Measurements from ENCODE around the gene AGBL1.
A peak's percentile ranks its signal among the peaks of the same experiment; 100 is the strongest.

The AGBL1 gene

DNA sequence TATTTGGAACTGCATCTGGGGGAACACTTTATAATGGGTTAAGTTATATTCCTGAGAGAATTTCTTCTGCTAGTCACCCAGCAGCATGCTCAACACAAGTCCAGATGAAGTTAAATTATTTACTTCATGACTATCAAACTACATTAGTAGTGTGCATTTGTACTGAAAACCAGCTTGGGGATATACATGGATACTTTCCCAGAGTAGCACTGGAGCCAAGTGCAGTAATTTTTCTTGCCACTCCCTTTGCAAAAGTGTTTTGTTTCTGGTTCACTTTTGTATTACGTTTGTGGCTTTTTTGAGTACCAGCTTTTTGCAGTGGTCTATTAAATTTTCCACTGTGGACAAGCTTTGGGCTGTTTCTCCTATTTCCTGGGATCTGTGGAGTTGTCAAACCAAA is 243.0 kb downstream of the AGBL1 start:
- DNase-seq (ENCODE audit: low read depth) = no peak

DNA sequence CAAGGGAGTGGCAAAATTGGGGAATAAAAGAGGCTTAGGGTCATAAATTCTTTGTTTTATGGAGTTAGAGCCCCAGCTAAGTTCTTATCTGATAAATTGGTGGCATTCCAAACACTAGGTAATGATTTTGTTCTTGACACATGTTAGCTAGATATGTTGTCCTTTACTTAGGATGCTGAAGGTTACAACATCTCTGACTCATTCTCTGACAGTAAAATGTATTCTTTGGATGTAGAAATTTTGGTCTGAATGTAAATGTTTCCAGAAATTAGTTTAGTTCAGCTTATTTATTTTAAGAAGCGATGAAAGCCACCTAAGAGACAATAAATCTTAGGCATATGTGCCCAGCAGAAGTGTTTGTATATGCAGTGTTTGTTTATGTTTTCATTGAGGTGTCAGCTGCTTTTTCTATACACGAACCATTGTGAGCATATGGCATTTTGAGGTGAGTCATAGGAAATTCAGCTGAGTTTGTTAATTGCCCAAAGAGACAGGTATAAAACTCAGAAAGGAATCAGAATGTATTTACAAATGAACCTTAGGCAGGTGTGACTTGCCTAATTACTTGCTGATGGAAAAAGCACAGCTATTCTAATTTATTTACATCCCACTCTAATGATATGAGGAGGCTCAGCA is 247.7 kb downstream of the AGBL1 start:
- no peak for DNase-seq (ENCODE audit: low read depth)

DNA sequence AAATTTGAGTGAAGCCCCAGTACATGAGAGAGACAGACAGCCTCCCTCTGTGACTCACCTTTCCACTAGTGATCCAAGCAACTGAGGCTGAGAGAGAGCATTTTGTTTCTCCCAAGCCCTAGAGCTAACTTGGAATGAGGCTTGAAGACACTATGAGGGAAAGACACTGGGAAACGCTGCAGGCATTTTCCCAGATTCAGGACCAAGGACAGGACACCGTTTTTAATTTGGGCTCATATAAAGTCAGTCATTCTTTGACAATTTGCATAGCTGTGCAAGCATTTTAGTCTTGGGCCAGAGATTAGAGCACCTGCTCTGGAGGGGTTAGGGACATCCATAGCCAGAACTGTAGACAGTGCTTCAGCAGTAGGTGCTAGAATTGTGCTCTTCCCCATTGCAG is 249.0 kb downstream of the AGBL1 start:
- DNase-seq (ENCODE audit: low read depth) = no peak

GRCh38 chr15:86329311-86330013 is 249.8 kb downstream of the AGBL1 start:
- no peak for DNase-seq (ENCODE audit: low read depth)

- DNase-seq (ENCODE audit: low read depth) = no peak
These were observed 254.1 kb downstream of the AGBL1 start for GRCh38 chr15:86333819-86334218.

DNA sequence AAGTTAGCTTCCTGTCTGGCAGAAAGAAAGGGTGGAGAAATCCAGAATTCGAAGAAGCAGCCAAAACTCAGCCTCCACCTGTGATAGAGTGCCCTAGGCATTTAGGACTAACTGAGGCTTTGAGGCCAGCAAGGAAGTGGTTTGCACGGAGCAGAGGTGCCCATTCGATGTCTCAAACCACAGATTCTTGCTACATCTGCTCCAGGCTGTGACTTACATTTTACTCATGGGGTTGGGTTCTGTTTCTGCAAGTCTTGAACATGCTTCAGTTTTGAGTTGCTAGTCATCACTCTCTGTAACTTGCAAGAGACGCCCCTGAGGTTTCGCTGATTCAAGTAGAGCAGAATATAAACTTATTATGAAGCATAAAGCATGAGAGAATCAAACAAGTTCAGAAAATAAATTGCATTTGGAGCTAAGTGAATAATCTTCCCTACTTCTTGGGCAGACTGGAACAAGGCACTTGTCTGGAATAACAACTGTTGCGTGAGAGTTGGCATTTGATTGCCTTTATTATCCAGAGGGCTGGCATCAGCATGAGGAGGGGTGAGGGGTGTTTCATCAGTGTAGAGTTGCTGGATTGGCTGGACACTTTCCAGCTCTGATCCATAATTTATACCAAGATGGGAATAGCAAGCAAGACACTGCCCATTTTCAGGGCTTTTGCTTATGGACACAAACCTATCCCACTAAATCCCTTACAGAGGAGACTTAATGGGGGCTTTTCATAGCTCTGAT is 256.5 kb downstream of the AGBL1 start:
- no peak for DNase-seq (ENCODE audit: low read depth)

GRCh38 chr15:86337071-86337470 is 257.4 kb downstream of the AGBL1 start:
- no peak for DNase-seq (ENCODE audit: low read depth)

GRCh38 chr15:86347245-86347644 is 267.6 kb downstream of the AGBL1 start:
- DNase-seq (ENCODE audit: low read depth) = no peak

DNA sequence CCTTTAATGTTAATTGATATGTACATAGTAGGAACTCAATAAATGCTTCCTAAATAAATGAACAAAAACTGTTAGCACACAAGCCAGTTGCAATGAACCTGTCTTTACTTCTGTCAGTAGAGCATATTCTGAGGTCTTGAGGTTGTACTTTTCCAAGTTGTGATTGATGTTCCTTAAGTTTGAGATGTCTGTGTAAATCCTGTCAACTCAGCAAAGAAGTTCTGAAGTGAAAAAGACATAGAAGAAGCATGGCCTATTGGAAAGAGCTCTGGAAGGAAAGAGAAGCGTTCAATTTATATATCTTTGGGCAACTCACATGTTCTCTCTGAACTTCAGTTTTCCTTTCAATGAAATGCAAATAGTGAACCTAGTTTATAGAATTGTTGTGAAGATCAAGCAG is 269.9 kb downstream of the AGBL1 start:
- DNase-seq (ENCODE audit: low read depth) = no peak

DNA sequence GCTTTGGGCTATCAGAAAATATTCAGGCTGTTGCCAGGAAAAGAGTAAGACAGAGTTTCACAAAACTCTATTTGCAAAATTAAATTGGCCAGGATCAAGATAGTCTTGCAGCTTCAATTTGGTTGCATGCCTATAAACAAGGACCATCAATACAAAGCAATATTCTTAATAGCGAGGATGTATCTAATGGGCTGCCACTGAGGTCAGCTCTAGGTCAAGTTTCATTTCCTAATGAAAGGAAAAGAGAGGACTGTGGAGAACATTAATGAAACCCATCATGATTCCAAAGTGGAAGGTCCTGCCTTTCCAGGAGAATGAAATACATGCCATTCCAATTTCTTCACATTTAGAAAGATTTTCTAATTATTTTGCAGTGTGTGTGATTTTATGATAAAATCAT is 273.5 kb downstream of the AGBL1 start:
- DNase-seq (ENCODE audit: low read depth) = no peak

DNA sequence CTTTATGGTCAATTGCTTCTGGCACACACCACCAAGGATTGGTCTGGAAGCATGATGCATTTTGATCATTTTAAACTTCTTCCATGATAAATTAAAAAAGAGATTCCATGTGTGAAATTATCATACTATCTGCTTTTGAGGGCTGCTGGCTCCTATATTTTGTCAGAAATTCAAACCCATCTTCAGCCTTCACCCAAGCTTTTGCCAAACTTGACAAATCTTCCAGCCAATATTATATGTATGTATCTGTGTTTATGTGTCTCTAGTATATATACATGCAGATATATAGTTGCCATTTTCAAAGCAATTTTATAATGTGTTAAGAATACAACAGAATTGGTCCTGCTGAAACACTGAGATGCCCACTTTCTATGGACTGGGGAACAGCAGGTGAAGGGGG is 275.7 kb downstream of the AGBL1 start:
- no peak for DNase-seq (ENCODE audit: low read depth)

GRCh38 chr15:86355801-86356200 is 276.1 kb downstream of the AGBL1 start:
- DNase-seq (ENCODE audit: low read depth) = no peak

- DNase-seq (ENCODE audit: low read depth) = peak; percentile 0
These were observed 282.9 kb downstream of the AGBL1 start for GRCh38 chr15:86362555-86362954.

DNA sequence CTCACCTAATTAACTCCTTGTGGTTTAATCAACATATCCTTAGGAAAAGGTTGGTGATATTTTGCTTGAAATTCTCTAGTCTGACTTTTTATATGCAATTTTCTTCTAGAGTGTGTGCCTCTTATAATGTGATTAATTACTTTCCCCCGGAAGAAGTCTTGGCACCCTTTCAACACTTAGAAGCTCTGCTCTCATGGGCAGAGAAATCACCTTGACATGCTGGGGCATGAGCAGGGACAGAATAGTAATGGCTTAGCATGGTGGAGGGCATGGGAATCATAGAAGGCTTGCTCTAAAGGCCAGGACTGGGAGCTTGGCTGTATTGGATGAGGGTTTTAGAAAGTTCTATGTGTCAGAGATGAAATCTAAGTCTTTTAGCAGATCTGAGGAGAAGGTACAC is 293.5 kb downstream of the AGBL1 start:
- no peak for DNase-seq (ENCODE audit: low read depth)

- no peak for DNase-seq (ENCODE audit: low read depth)
These were observed 296.1 kb downstream of the AGBL1 start for GRCh38 chr15:86375733-86376280.

DNA sequence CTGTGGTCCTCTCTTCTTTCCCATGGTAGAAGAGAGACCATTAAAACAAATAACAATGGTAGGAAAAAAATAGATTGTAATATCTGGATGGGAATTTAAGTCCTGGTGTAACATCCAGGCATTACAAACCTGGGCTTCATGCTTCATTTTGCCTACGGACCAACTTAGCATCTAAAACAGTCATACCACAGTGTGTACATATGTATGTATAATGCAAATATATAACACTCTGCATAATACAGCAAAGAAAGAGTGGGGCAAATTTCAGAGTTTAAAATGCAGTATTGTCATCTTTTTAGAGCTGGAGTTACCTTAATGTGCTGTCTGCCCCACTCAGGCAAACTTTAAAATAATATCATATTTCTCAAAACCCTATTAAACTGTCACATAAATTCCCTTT is 298.2 kb downstream of the AGBL1 start:
- no peak for DNase-seq (ENCODE audit: low read depth)

- no peak for DNase-seq (ENCODE audit: low read depth)
These were observed 302.7 kb downstream of the AGBL1 start for GRCh38 chr15:86382341-86382740.

- DNase-seq (ENCODE audit: low read depth) = no peak
These were observed 303.9 kb downstream of the AGBL1 start for GRCh38 chr15:86383611-86384010.

GRCh38 chr15:86384186-86384585 is 304.5 kb downstream of the AGBL1 start:
- DNase-seq (ENCODE audit: low read depth) = no peak

DNA sequence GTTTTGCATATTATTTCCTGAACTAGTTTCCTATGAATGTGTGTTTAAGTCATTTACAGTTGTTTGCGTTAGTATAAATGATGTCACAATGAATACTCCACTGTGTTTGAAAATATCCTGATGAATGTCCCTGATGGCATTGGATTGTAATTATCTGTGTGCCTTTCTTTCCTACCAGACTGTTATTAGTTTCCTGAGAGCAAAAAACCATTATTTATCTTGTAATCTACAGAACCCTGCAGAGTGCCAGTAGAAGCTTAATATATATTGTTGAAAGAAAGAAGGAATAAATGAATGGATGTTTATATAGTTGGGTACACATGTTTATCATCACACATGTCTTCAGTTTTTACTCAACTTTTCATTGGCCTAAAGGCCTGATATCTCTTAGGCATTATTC is 312.6 kb downstream of the AGBL1 start:
- no peak for DNase-seq (ENCODE audit: low read depth)

- no peak for DNase-seq (ENCODE audit: low read depth)
These were observed 313.2 kb downstream of the AGBL1 start for GRCh38 chr15:86392874-86393273.

DNA sequence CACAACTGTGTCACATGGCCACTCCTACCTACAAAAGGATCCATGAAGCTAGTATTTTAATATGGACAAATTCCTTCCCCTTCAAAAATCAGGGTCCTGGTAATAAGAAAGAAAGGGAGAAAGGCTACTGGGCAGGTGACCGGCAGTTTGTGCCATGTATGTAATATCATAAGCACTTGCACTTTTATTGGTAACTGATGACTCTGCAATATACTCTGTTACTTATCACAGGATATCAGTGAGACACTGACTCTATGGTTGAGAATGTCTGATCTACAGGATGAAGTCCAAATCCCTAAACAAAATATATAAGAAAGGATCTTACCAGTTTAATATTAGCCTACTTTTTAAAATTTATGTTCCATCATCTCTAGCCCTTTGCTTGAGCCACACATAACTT is 315.2 kb downstream of the AGBL1 start:
- DNase-seq (ENCODE audit: low read depth) = no peak

All from iris pigment epithelial cell (primary cell).